ENCODE measurements around the gene MNT.

MNT gene

DNA sequence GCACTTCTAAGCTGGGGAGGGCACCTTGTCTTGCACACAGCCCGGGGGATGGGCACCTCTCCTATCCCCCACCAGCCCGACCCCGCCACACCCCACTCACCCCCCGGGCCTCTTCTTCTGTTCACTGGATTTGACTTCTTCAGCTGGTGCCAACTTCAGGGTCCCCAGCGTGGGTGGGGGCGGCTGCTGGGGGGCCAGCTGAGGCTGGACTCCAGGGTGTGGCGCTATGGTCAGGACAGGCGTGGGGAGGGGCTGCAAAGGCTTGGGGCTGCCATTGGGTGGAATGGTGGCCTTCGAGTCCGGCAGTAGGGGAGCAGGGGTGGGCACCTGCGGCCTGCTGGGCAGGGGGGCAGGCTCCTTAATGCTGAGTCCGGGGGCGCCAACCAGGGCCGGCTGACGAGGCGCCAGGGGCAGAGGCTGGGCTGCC, 6.1 kb downstream of the MNT start:
- TF ChIP-seq, protein P1, sequence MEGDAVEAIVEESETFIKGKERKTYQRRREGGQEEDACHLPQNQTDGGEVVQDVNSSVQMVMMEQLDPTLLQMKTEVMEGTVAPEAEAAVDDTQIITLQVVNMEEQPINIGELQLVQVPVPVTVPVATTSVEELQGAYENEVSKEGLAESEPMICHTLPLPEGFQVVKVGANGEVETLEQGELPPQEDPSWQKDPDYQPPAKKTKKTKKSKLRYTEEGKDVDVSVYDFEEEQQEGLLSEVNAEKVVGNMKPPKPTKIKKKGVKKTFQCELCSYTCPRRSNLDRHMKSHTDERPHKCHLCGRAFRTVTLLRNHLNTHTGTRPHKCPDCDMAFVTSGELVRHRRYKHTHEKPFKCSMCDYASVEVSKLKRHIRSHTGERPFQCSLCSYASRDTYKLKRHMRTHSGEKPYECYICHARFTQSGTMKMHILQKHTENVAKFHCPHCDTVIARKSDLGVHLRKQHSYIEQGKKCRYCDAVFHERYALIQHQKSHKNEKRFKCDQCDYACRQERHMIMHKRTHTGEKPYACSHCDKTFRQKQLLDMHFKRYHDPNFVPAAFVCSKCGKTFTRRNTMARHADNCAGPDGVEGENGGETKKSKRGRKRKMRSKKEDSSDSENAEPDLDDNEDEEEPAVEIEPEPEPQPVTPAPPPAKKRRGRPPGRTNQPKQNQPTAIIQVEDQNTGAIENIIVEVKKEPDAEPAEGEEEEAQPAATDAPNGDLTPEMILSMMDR (IDR thresholded peaks at IDR 0.05): no peak
- TF ChIP-seq ZFX (IDR thresholded peaks at IDR 0.05; ENCODE audit: borderline replicate concordance): no peak
- H3K27ac ChIP-seq: peak overlapping the region; percentile 98

- peak overlapping the region; percentile 98 for H3K27ac ChIP-seq
These were observed 6.7 kb downstream of the MNT start for GRCh38 chr17:2393954-2394749.

DNA sequence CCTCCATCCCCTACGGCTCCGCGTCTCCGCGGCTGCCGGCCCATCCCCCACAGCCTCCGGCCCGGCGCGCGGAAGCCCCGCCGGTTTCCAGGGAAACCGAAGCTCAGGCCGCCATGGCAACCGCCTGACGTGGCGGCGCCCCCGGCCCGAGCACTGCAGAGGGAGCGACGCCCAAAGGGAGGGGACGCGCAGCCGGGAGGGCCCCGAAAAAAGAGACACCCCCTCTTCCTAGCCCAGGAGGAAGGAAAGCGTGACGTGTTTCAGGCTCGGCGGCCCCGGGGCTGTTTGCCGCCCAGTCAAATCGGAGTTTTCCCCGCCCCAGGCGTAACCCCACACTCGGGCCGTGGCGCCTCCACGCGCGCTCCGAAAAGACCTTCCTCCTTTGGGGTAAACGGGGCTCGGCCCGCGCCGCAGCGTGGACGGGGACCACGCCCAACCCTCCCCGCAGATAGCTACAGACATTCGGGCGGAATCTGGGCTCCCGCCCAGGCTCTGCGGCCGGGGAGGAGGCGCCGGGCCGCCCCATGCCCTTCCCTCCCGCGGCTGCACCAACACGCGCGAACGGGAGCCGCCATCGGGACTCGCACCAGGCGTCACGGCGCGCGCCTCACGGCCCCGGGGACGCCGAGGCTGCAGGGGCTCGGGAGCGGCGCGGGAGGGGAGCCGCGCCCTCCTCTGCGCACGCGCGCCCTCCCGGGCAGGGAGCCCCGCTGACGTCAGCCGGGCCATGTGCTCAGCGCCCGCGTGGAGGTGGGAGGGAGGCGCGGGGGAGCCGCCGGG, 7.5 kb downstream of the MNT start:
- TF ChIP-seq ZFX (IDR thresholded peaks at IDR 0.05; ENCODE audit: borderline replicate concordance): no peak
- TF ChIP-seq, protein P1 (IDR thresholded peaks at IDR 0.05): no peak
- peak overlapping the region; percentile 98 for H3K27ac ChIP-seq

More at GRCh38 chr17:2393954-2394749, 6.7 kb downstream of the MNT start:
- TF ChIP-seq ZFX (IDR thresholded peaks at IDR 0.05; ENCODE audit: borderline replicate concordance): no peak
- TF ChIP-seq, protein P1 (IDR thresholded peaks at IDR 0.05): no peak

- peak overlapping the region; percentile 98 for H3K27ac ChIP-seq
These were observed 8.3 kb downstream of the MNT start for GRCh38 chr17:2392252-2393173.

DNA sequence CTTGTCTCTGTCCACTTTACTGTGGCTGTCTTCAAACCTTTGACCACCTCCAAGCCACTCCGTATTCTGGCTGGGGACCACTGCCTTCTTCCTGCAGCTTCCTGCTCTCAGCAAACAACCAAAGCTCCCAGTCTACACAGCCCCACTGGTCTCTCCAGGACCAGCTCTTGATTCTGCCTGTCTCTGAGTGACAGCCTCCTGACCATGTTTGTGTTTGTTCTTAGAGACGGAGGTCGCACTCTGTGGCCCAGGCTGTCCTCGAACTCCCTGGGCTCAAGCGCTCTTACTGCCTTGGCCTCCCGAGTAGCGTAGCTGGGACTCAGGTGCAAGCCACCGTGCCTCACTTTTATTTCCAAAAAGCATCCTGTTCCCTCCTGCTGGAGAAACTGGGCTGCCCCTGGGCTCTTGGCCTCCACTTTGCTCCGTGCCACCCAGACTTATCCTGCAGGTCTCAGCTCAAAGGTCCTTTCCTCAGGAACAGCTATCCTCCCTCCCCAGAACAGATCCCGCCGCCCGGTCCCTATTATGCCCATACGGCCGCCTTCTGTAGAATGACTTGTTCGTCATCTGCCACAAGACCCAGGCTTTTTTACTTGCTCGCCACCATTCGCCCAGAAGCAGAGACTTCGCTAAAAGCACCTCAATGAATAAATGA, 9.1 kb downstream of the MNT start:
- no peak for TF ChIP-seq ZFX (IDR thresholded peaks at IDR 0.05; ENCODE audit: borderline replicate concordance)
- TF ChIP-seq, protein P1 (IDR thresholded peaks at IDR 0.05): no peak
- peak overlapping the region; percentile 98 for H3K27ac ChIP-seq

More at GRCh38 chr17:2392252-2393173, 8.3 kb downstream of the MNT start:
- no peak for TF ChIP-seq ZFX (IDR thresholded peaks at IDR 0.05; ENCODE audit: borderline replicate concordance)
- TF ChIP-seq, protein P1 (IDR thresholded peaks at IDR 0.05): 0 out of 2 replicates have a peak, but pooled peaks have one; percentile 4

DNA sequence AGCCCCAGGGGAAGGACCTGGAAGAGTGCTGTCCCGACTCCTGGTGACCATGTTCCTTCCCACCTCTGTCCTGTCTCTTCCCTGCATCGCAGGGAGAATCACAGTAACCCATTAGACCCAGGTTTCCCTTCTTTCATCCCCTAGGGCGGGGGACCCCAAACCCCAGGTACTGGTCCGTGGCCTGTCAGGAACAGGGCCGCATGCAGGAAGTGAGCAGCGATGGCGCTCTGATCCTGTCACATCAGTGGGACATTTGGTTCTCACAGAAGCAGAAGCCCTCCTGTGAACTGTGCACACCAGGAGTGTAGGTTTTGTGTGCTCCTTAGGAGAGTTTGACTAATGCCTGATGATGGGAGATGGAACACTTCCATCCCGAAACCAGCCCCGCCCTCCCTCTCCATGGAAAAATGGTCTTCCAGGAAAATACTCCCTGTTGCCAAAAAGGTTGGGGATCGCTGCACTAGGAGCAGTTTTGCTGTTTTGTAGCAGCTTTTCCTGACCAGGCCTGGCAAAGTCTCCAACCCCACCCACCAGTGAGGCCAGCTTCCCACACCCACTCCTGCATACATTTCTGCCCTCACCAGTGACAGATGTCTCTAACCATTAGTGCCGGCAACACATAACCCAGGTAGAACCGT, 10.5 kb downstream of the MNT start:
- TF ChIP-seq ZFX (IDR thresholded peaks at IDR 0.05; ENCODE audit: borderline replicate concordance): no peak
- TF ChIP-seq, protein P1 (IDR thresholded peaks at IDR 0.05): no peak

More for the DNA sequence above, 10.5 kb downstream of the MNT start:
- no peak overlapping the region for H3K27ac ChIP-seq
